ENCODE results near the gene DSP.
A peak's percentile ranks its signal among the peaks of the same experiment; 100 is the strongest.

The DSP gene

DNA sequence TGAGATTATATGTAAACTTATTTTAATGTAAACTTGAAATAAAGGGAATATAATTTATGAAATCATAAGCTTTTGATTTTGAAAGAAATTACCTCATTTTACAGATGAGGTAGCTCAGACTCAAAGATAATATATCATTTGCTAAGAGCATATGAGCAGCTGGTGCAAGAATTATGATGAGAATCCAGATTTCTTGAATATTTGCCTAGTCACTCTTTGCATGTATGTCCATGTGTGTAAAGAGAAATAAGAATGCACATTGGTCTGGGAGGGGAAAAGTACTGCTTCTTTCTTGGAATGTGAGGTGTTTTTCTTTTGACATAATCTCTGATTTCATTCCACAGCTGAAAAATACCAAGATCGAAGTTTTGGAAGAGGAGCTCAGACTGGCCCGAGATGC, 37.5 kb downstream of the DSP start:
- no peak overlapping the region for H4K12ac ChIP-seq (ENCODE audit: low read depth, low read length)
- no peak overlapping the region for H3K4me2 ChIP-seq (ENCODE audit: low read length)
- peak in 1 of 2 donors; percentile 67 for DNase-seq
- H3K14ac ChIP-seq (ENCODE audit: low read length) = no peak overlapping the region
- no peak overlapping the region for H2BK5ac ChIP-seq (ENCODE audit: low read depth, low read length, poor library complexity)
- H3K9ac ChIP-seq (ENCODE audit: low read length) = no peak overlapping the region
- no peak overlapping the region for H4K8ac ChIP-seq (ENCODE audit: low read depth, low read length)
- no CpG with 5 or more reads among the region's 2 CpGs for WGBS (ENCODE audit: extremely low coverage, insufficient coverage, insufficient read length)
- H3K79me2 ChIP-seq (ENCODE audit: control insufficient read depth, insufficient read depth, low read length, poor library complexity) = no peaks in the 10 kb centered on the region
- H3K4me3 ChIP-seq (ENCODE audit: low read depth, low read length) = no peak overlapping the region
- H2BK12ac ChIP-seq (ENCODE audit: low read length) = no peak overlapping the region
- H3K18ac ChIP-seq (ENCODE audit: low read length) = no peak overlapping the region
- peaks cover 41 to 59% of the 10 kb centered on the region in 2 experiments for H3K36me3 ChIP-seq (ENCODE audit: control insufficient read depth in 1 of 2, insufficient read depth in 2 of 2, low read length in 2 of 2)
- H3K27me3 ChIP-seq (ENCODE audit: insufficient read depth, low read length) = no peaks in the 10 kb centered on the region
- no peak overlapping the region for H3K23ac ChIP-seq (ENCODE audit: low read length)
- no peak overlapping the region for H3K27ac ChIP-seq (ENCODE audit: low read depth, low read length)
- no peak overlapping the region for H2BK120ac ChIP-seq (ENCODE audit: insufficient read depth, low read length, poor library complexity)
- no peak overlapping the region for H2AK5ac ChIP-seq (ENCODE audit: low read length)
- H3K9me3 ChIP-seq (ENCODE audit: insufficient read depth, low read depth, low read length) = no peaks in the 10 kb centered on the region
- no peaks in the 10 kb centered on the region for H3K4me1 ChIP-seq (ENCODE audit: control insufficient read depth in 1 of 2, insufficient read depth in 2 of 2, low read length in 2 of 2)
- H3K4ac ChIP-seq (ENCODE audit: low read depth, low read length) = no peak overlapping the region
- H2AFZ ChIP-seq (ENCODE audit: insufficient read depth, low read length, poor library complexity) = no peak overlapping the region
- no peak overlapping the region for H4K91ac ChIP-seq (ENCODE audit: low read depth, low read length)
- no peaks in the 10 kb centered on the region for H3K79me1 ChIP-seq (ENCODE audit: low read length)

DNA sequence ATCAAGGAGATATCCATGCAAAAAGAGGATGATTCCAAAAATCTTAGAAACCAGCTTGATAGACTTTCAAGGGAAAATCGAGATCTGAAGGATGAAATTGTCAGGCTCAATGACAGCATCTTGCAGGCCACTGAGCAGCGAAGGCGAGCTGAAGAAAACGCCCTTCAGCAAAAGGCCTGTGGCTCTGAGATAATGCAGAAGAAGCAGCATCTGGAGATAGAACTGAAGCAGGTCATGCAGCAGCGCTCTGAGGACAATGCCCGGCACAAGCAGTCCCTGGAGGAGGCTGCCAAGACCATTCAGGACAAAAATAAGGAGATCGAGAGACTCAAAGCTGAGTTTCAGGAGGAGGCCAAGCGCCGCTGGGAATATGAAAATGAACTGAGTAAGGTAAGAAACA, 38.4 kb downstream of the DSP start:
- no peak overlapping the region for H3K4ac ChIP-seq (ENCODE audit: low read depth, low read length)
- no peak overlapping the region for H4K8ac ChIP-seq (ENCODE audit: low read depth, low read length)
- no peaks in the 10 kb centered on the region for H3K9me3 ChIP-seq (ENCODE audit: insufficient read depth, low read depth, low read length)
- H3K4me2 ChIP-seq (ENCODE audit: low read length) = no peak overlapping the region
- peaks cover 46 to 63% of the 10 kb centered on the region in 2 experiments for H3K36me3 ChIP-seq (ENCODE audit: control insufficient read depth in 1 of 2, insufficient read depth in 2 of 2, low read length in 2 of 2)
- H2AFZ ChIP-seq (ENCODE audit: insufficient read depth, low read length, poor library complexity) = no peak overlapping the region
- no peak overlapping the region for H2AK5ac ChIP-seq (ENCODE audit: low read length)
- H4K91ac ChIP-seq (ENCODE audit: low read depth, low read length) = no peak overlapping the region
- H3K27me3 ChIP-seq (ENCODE audit: insufficient read depth, low read length) = no peaks in the 10 kb centered on the region
- no peak overlapping the region for H3K27ac ChIP-seq (ENCODE audit: low read depth, low read length)
- no peak overlapping the region for H2BK5ac ChIP-seq (ENCODE audit: low read depth, low read length, poor library complexity)
- no peaks in the 10 kb centered on the region for H3K79me2 ChIP-seq (ENCODE audit: control insufficient read depth, insufficient read depth, low read length, poor library complexity)
- H3K18ac ChIP-seq (ENCODE audit: low read length) = no peak overlapping the region
- H3K23ac ChIP-seq (ENCODE audit: low read length) = no peak overlapping the region
- H2BK120ac ChIP-seq (ENCODE audit: insufficient read depth, low read length, poor library complexity) = no peak overlapping the region
- no CpG with 5 or more reads among the region's 9 CpGs for WGBS (ENCODE audit: extremely low coverage, insufficient coverage, insufficient read length)
- no peaks in the 10 kb centered on the region for H3K79me1 ChIP-seq (ENCODE audit: low read length)
- no peak overlapping the region for H3K14ac ChIP-seq (ENCODE audit: low read length)
- H3K4me3 ChIP-seq (ENCODE audit: low read depth, low read length) = no peak overlapping the region
- no peaks in the 10 kb centered on the region for H3K4me1 ChIP-seq (ENCODE audit: control insufficient read depth in 1 of 2, insufficient read depth in 2 of 2, low read length in 2 of 2)
- no peak overlapping the region for H2BK12ac ChIP-seq (ENCODE audit: low read length)
- H4K12ac ChIP-seq (ENCODE audit: low read depth, low read length) = no peak overlapping the region
- no peak overlapping the region for H3K9ac ChIP-seq (ENCODE audit: low read length)
- no peak for DNase-seq

DNA sequence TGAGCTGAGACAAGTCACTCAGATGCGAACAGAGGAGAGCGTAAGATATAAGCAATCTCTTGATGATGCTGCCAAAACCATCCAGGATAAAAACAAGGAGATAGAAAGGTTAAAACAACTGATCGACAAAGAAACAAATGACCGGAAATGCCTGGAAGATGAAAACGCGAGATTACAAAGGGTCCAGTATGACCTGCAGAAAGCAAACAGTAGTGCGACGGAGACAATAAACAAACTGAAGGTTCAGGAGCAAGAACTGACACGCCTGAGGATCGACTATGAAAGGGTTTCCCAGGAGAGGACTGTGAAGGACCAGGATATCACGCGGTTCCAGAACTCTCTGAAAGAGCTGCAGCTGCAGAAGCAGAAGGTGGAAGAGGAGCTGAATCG, 39.1 kb downstream of the DSP start:
- H3K4ac ChIP-seq (ENCODE audit: low read depth, low read length) = no peak overlapping the region
- no peak overlapping the region for H2AK5ac ChIP-seq (ENCODE audit: low read length)
- H3K79me2 ChIP-seq (ENCODE audit: control insufficient read depth, insufficient read depth, low read length, poor library complexity) = no peaks in the 10 kb centered on the region
- H3K79me1 ChIP-seq (ENCODE audit: low read length) = no peaks in the 10 kb centered on the region
- DNase-seq = no peak
- H4K8ac ChIP-seq (ENCODE audit: low read depth, low read length) = no peak overlapping the region
- H3K23ac ChIP-seq (ENCODE audit: low read length) = no peak overlapping the region
- no peak overlapping the region for H3K4me3 ChIP-seq (ENCODE audit: low read depth, low read length)
- H3K27me3 ChIP-seq (ENCODE audit: insufficient read depth, low read length) = no peaks in the 10 kb centered on the region
- no peak overlapping the region for H4K12ac ChIP-seq (ENCODE audit: low read depth, low read length)
- WGBS (ENCODE audit: extremely low coverage, insufficient coverage, insufficient read length) = no CpG with 5 or more reads among the region's 13 CpGs
- no peak overlapping the region for H3K4me2 ChIP-seq (ENCODE audit: low read length)
- H3K27ac ChIP-seq (ENCODE audit: low read depth, low read length) = no peak overlapping the region
- H3K14ac ChIP-seq (ENCODE audit: low read length) = no peak overlapping the region
- H2BK12ac ChIP-seq (ENCODE audit: low read length) = no peak overlapping the region
- H3K36me3 ChIP-seq (ENCODE audit: control insufficient read depth in 1 of 2, insufficient read depth in 2 of 2, low read length in 2 of 2) = peaks cover 49 to 66% of the 10 kb centered on the region in 2 experiments
- no peak overlapping the region for H4K91ac ChIP-seq (ENCODE audit: low read depth, low read length)
- H2BK5ac ChIP-seq (ENCODE audit: low read depth, low read length, poor library complexity) = no peak overlapping the region
- H2AFZ ChIP-seq (ENCODE audit: insufficient read depth, low read length, poor library complexity) = no peak overlapping the region
- no peaks in the 10 kb centered on the region for H3K9me3 ChIP-seq (ENCODE audit: insufficient read depth, low read depth, low read length)
- no peak overlapping the region for H3K18ac ChIP-seq (ENCODE audit: low read length)
- H3K9ac ChIP-seq (ENCODE audit: low read length) = no peak overlapping the region
- no peak overlapping the region for H2BK120ac ChIP-seq (ENCODE audit: insufficient read depth, low read length, poor library complexity)
- H3K4me1 ChIP-seq (ENCODE audit: control insufficient read depth in 1 of 2, insufficient read depth in 2 of 2, low read length in 2 of 2) = no peaks in the 10 kb centered on the region

DNA sequence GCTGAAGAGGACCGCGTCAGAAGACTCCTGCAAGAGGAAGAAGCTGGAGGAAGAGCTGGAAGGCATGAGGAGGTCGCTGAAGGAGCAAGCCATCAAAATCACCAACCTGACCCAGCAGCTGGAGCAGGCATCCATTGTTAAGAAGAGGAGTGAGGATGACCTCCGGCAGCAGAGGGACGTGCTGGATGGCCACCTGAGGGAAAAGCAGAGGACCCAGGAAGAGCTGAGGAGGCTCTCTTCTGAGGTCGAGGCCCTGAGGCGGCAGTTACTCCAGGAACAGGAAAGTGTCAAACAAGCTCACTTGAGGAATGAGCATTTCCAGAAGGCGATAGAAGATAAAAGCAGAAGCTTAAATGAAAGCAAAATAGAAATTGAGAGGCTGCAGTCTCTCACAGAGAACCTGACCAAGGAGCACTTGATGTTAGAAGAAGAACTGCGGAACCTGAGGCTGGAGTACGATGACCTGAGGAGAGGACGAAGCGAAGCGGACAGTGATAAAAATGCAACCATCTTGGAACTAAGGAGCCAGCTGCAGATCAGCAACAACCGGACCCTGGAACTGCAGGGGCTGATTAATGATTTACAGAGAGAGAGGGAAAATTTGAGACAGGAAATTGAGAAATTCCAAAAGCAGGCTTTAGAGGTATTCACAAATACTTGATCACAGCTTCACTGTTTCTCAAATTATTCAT, 39.6 kb downstream of the DSP start:
- H4K12ac ChIP-seq (ENCODE audit: low read depth, low read length) = no peak overlapping the region
- no peak overlapping the region for H2BK12ac ChIP-seq (ENCODE audit: low read length)
- H4K91ac ChIP-seq (ENCODE audit: low read depth, low read length) = no peak overlapping the region
- no peak overlapping the region for H3K9ac ChIP-seq (ENCODE audit: low read length)
- no peak overlapping the region for H2BK120ac ChIP-seq (ENCODE audit: insufficient read depth, low read length, poor library complexity)
- H3K36me3 ChIP-seq (ENCODE audit: control insufficient read depth in 1 of 2, insufficient read depth in 2 of 2, low read length in 2 of 2) = peaks cover 50 to 67% of the 10 kb centered on the region in 2 experiments
- no peak overlapping the region for H3K23ac ChIP-seq (ENCODE audit: low read length)
- H3K18ac ChIP-seq (ENCODE audit: low read length) = no peak overlapping the region
- WGBS (ENCODE audit: extremely low coverage, insufficient coverage, insufficient read length) = no CpG with 5 or more reads among the region's 14 CpGs
- H3K9me3 ChIP-seq (ENCODE audit: insufficient read depth, low read depth, low read length) = no peaks in the 10 kb centered on the region
- no peak overlapping the region for H3K4me2 ChIP-seq (ENCODE audit: low read length)
- H3K14ac ChIP-seq (ENCODE audit: low read length) = no peak overlapping the region
- H3K4me3 ChIP-seq (ENCODE audit: low read depth, low read length) = no peak overlapping the region
- H3K27ac ChIP-seq (ENCODE audit: low read depth, low read length) = no peak overlapping the region
- no peak overlapping the region for H3K4ac ChIP-seq (ENCODE audit: low read depth, low read length)
- H3K79me2 ChIP-seq (ENCODE audit: control insufficient read depth, insufficient read depth, low read length, poor library complexity) = no peaks in the 10 kb centered on the region
- H2BK5ac ChIP-seq (ENCODE audit: low read depth, low read length, poor library complexity) = no peak overlapping the region
- no peak overlapping the region for H2AK5ac ChIP-seq (ENCODE audit: low read length)
- DNase-seq = no peak
- no peaks in the 10 kb centered on the region for H3K79me1 ChIP-seq (ENCODE audit: low read length)
- H3K4me1 ChIP-seq (ENCODE audit: control insufficient read depth in 1 of 2, insufficient read depth in 2 of 2, low read length in 2 of 2) = no peaks in the 10 kb centered on the region
- no peaks in the 10 kb centered on the region for H3K27me3 ChIP-seq (ENCODE audit: insufficient read depth, low read length)
- H2AFZ ChIP-seq (ENCODE audit: insufficient read depth, low read length, poor library complexity) = no peak overlapping the region
- no peak overlapping the region for H4K8ac ChIP-seq (ENCODE audit: low read depth, low read length)

Data from trophoblast cell (in vitro differentiated cells and primary cell).